ENCODE results near the gene STX7.

STX7 gene

DNA sequence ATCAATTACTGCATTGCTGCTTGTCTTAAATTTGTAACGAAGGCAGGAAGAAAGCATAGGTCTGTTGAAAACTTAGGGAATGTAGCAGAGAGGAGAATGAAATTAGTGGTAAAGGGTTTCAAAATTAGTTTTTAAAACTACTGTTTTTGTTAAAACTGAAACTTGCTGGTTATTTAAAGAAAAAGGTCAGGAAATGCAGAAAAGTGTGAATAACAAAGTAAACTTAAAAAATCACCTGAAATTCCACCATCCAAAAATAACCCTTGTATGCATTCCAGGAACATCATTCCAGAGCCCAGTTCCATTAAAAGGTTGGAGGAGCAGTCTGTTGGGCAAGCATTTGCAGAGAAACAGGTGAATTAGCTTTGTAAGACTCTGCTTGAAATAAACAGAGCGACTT lies 108.6 kb downstream of the STX7 start:
- DNase-seq (ENCODE audit: low spot score): no peak
- TF ChIP-seq, protein P1, sequence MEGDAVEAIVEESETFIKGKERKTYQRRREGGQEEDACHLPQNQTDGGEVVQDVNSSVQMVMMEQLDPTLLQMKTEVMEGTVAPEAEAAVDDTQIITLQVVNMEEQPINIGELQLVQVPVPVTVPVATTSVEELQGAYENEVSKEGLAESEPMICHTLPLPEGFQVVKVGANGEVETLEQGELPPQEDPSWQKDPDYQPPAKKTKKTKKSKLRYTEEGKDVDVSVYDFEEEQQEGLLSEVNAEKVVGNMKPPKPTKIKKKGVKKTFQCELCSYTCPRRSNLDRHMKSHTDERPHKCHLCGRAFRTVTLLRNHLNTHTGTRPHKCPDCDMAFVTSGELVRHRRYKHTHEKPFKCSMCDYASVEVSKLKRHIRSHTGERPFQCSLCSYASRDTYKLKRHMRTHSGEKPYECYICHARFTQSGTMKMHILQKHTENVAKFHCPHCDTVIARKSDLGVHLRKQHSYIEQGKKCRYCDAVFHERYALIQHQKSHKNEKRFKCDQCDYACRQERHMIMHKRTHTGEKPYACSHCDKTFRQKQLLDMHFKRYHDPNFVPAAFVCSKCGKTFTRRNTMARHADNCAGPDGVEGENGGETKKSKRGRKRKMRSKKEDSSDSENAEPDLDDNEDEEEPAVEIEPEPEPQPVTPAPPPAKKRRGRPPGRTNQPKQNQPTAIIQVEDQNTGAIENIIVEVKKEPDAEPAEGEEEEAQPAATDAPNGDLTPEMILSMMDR (IDR thresholded peaks at IDR 0.05; ENCODE audit: extremely low read depth, insufficient read depth, missing control alignments): no peak
- in situ Hi-C loops (cut with MboI; ENCODE audit: low pct_unique_long_range_greater_than_20kb, low sequenced_read_pairs, unreplicated experiment): no loop called here

DNA sequence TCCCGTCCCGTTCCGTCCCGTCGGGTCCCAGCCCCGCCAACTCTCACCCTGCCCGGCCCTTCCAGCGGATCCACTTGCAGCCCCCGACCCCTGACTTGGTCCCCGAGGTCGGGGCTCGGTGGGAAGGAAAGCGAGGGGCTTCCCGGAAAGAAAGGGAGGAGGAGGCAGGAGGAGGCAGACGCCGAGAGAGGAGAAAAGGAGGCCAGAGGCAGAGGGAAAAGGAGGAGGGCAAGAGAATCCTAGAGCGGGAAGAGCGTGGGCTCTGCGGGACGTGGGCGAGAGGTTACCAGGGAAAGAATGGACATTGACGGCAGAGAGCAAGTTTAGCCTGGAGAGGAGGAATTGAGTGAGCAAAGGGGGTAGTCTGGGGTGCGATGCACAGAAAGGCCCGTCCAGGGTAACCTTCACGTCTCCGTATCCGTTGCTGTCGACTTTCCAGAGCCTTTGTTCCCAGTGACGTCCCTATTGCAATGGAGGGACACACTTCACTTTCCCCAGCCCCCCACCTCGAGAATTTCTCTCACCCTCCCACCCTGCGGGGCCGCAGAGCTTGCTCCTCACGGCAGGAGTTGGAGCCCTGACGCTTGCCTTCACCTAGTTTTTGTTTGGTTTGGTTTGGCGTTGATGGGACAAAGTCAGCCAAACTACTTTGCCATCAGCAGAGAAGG lies 111.2 kb downstream of the STX7 start:
- TF ChIP-seq, protein P1 (IDR thresholded peaks at IDR 0.05; ENCODE audit: extremely low read depth, insufficient read depth, missing control alignments): no peak
- in situ Hi-C loops (cut with MboI; ENCODE audit: low pct_unique_long_range_greater_than_20kb, low sequenced_read_pairs, unreplicated experiment): no loop called here
- no peak for DNase-seq (ENCODE audit: low spot score)

DNA sequence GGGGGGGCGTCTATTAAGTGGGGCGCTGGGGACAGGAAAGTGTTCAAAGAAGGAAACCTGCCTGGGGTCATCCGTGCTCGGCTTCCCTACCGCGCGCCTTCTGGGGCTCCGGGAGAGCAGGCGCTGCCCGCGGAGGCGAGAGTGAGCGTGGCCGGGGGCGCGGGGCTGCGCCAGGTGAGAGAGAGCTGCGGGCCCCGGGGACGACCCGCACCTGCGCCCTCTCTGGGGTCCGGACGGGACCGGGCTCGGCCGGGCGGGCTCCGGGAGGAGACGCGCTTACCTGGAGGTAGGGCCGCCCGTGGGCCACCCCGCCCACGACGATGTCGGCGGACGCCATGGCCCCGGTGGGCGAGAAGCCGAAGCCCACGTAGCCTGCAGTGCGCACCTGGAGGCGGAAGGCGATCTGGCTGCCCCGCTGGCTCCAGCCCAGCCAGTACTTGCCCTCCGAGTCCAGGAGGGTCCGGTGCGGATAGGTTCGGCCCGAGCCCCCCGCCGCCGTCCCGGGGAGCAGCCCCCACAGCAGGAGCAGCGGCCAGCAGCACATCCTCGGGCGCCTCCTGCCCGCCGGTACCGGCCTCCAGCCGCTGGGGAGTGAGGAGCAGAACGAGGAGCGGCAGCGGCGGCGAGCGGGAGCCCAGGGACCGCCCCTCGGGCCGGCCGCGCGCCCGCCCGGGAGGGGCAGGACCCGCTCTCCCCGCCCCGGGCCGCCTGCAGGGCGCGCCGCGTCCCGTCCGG lies 111.9 kb downstream of the STX7 start, which contains the start of gene MOXD1:
Gene MOXD1, minus strand, starts transcription at position 593 of the 735 bp plus-strand sequence. Its CDS starts 49 bp downstream, at position 544.
- DNase-seq (ENCODE audit: low spot score): peak; percentile 78
- in situ Hi-C loops (cut with MboI; ENCODE audit: low pct_unique_long_range_greater_than_20kb, low sequenced_read_pairs, unreplicated experiment): no loop called here

DNA sequence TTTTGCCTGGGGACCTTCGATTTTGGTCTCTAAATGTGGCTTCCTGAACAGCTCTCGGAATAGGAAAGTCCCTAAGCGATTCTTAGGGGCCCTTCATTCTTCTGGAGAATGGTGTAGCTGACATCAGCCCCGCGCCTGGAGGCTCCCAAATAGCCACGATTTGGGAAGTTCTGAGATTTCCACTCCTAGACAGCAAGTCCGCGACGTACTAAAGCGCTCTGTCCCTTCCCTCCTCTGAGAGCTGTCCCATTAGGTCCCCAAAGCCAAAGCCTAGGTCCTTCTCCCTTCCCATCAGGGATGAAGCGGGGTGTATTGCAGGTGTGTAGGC lies 112.4 kb downstream of the STX7 start:
- DNase-seq (ENCODE audit: low spot score): no peak
- TF ChIP-seq, protein P1 (IDR thresholded peaks at IDR 0.05; ENCODE audit: extremely low read depth, insufficient read depth, missing control alignments): no peak
- in situ Hi-C loops (cut with MboI; ENCODE audit: low pct_unique_long_range_greater_than_20kb, low sequenced_read_pairs, unreplicated experiment): no loop called here

More for the DNA sequence above, 111.9 kb downstream of the STX7 start, which contains the start of gene MOXD1:
- TF ChIP-seq, protein P1 (IDR thresholded peaks at IDR 0.05; ENCODE audit: extremely low read depth, insufficient read depth, missing control alignments): peak; percentile 10

DNA sequence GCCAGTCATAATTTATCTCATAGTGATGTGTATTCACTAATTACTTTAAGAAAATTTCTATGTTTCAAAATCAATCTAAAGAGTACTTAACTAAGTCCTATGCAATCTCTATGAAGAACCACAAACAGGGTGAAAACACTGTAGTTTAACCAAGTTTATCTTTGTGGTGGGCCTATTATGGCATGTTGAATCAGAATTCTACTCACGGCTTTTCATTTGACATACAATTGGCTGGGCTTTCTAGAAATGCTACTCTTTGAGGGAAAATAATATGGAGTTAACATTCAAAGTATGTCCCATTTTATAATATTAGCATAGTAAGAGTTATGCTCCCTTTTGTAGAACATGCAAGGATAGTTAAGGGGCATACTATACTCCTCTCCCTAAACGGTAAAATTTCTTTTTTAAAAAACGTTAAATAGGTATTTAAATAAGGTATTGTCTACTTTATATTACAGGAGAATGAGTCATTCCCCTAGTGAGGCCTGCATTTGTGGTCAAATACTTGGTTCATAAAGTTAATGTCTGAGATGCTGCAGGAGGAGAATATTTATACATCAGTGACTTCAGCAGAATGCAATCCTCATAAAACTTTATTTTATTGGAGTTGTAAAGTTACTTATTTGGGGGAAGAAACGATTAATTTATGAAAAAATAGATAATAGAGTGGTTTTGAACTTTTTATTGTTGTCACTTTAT lies 113.4 kb downstream of the STX7 start:
- in situ Hi-C loops (cut with MboI; ENCODE audit: low pct_unique_long_range_greater_than_20kb, low sequenced_read_pairs, unreplicated experiment): no loop called here
- DNase-seq (ENCODE audit: low spot score): no peak
- TF ChIP-seq, protein P1 (IDR thresholded peaks at IDR 0.05; ENCODE audit: extremely low read depth, insufficient read depth, missing control alignments): no peak
